HepG2 (cell line): Measurements from ENCODE around the gene ZNF514. TPM values are rescaled to one million over a fixed set of nuclear protein-coding genes. Genes with fewer than 3 reads are reported as not detected.

Source experiments
- DBP ChIP-seq: sonication (generic); formaldehyde crosslinking; IDR thresholded peaks from 2 replicates; pipeline ENCODE4 v1.4.0; 2020; ENCODE audit warnings: missing genetic modification reagents; ENCODE audit errors: not compliant biosample characterization
- HNRNPH1 ChIP-seq: fragments of 200-400 bp; formaldehyde crosslinking; optimal IDR thresholded peaks from 2 replicates; pipeline ENCODE3; 2017; ENCODE audit warnings: mild to moderate bottlenecking, low read depth, low read length
- MLXIP ChIP-seq: sonication (generic); formaldehyde crosslinking; IDR thresholded peaks from 2 replicates; pipeline ENCODE4 v1.9.0; 2021; ENCODE audit warnings: missing genetic modification reagents, borderline replicate concordance
- NFYB ChIP-seq: sonication (generic); formaldehyde crosslinking; IDR thresholded peaks from 2 replicates; pipeline ENCODE4 v1.4.0; 2020; ENCODE audit warnings: missing genetic modification reagents
- PBX3 ChIP-seq: sonication (generic); formaldehyde crosslinking; IDR thresholded peaks from 2 replicates; pipeline ENCODE4 v1.8.1; 2023; ENCODE audit warnings: missing genetic modification reagents, inconsistent platforms, borderline replicate concordance
- PHF20 ChIP-seq: sonication (generic); formaldehyde crosslinking; IDR thresholded peaks from 2 replicates; pipeline ENCODE4 v1.5.0; 2020; ENCODE audit warnings: mild to moderate bottlenecking, missing genetic modification reagents
- PRMT3 ChIP-seq: sonication (generic); formaldehyde crosslinking; IDR thresholded peaks from 2 replicates; pipeline ENCODE4 v1.8.1; 2022; ENCODE audit warnings: low read depth, mild to moderate bottlenecking, moderate library complexity, missing genetic modification reagents, borderline replicate concordance
- SP140L ChIP-seq: sonication (generic); formaldehyde crosslinking; IDR thresholded peaks from 2 replicates; pipeline ENCODE4 v1.4.0; 2020; ENCODE audit warnings: missing genetic modification reagents, borderline replicate concordance
- THAP8 ChIP-seq: sonication (generic); formaldehyde crosslinking; IDR thresholded peaks from 2 replicates; pipeline ENCODE4 v1.5.1; 2020; ENCODE audit warnings: missing genetic modification reagents, mild to moderate bottlenecking, borderline replicate concordance
- TRIM22 ChIP-seq: fragments of 450-650 bp; IDR thresholded peaks from 2 replicates; pipeline ENCODE4 v1.6.1; 2017
- ZBTB37 ChIP-seq: sonication (generic); formaldehyde crosslinking; IDR thresholded peaks from 2 replicates; pipeline ENCODE4 v1.4.0; 2020; ENCODE audit warnings: mild to moderate bottlenecking, missing genetic modification reagents
- ZBTB42 ChIP-seq: sonication (generic); formaldehyde crosslinking; IDR thresholded peaks from 2 replicates; pipeline ENCODE4 v1.5.0; 2020; ENCODE audit warnings: mild to moderate bottlenecking, missing genetic modification reagents
- ZFX ChIP-seq: sonication (generic); formaldehyde crosslinking; IDR thresholded peaks from 2 replicates; pipeline ENCODE4 v1.4.0; 2020; ENCODE audit warnings: mild to moderate bottlenecking, low read depth, missing genetic modification reagents, moderate library complexity
- ZNF121 ChIP-seq: sonication (generic); formaldehyde crosslinking; IDR thresholded peaks from 2 replicates; pipeline ENCODE4 v1.5.0; 2020; ENCODE audit warnings: mild to moderate bottlenecking, missing genetic modification reagents
- ZNF230 ChIP-seq: sonication (generic); formaldehyde crosslinking; IDR thresholded peaks from 2 replicates; pipeline ENCODE4 v1.4.0; 2020; ENCODE audit warnings: mild to moderate bottlenecking, missing genetic modification reagents
- ZNF543 ChIP-seq: sonication (generic); formaldehyde crosslinking; IDR thresholded peaks from 2 replicates; pipeline ENCODE4 v1.4.0; 2020; ENCODE audit warnings: mild to moderate bottlenecking, missing genetic modification reagents
- ZNF598 ChIP-seq: sonication (generic); formaldehyde crosslinking; IDR thresholded peaks from 2 replicates; pipeline ENCODE4 v1.5.1; 2020; ENCODE audit warnings: mild to moderate bottlenecking, missing genetic modification reagents, borderline replicate concordance
- ZNF644 ChIP-seq: IDR thresholded peaks from 2 replicates; pipeline ENCODE4 v1.6.1; 2016; ENCODE audit warnings: low read depth
- ZNF740 ChIP-seq: sonication (generic); formaldehyde crosslinking; IDR thresholded peaks from 2 replicates; pipeline ENCODE4 v1.4.0; 2020; ENCODE audit warnings: missing genetic modification reagents
- ZNF772 ChIP-seq: sonication (generic); formaldehyde crosslinking; IDR thresholded peaks from 2 replicates; pipeline ENCODE4 v1.5.0; 2020; ENCODE audit warnings: mild to moderate bottlenecking, missing genetic modification reagents
- polyA plus RNA-seq, 8 experiments: library from polyadenylated mRNA; depleted of rRNA in 3 of 8; stranded (reverse) in 7 of 8; unstranded in 1 of 8; fragments of >200 nt; fragmentation: Illumina TruSeq in 4 of 8; extraction: Trizol in 4 of 8; gene quantifications; 2 replicates each; pipeline versions ENCODE4 v1.2.1 to v1.2.3, GENCODE V29; 2011 to 2016; ENCODE audit warnings: low read depth in 4 of 8, missing spikeins in 1 of 8, mixed read lengths in 1 of 8; ENCODE audit not compliant: insufficient read depth in 1 of 8
- total RNA-seq, 5 experiments: library from RNA; depleted of rRNA; stranded (reverse); fragments of >200 nt; fragmentation: Illumina TruSeq; extraction: Trizol; gene quantifications; 2 replicates each; pipeline ENCODE4 v1.2.3, GENCODE V29; 2016; ENCODE audit warnings: low read depth in 1 of 5

Gene ZNF514
- total and polyA plus RNA-seq, 2 of the 13 experiments (the other 11 are each of a cell fraction or from before 2014, with no cell fraction given), result 15.2 to 18.7 TPM

GRCh38 chr2:95165371-95166064 lies 5.9 kb upstream of the ZNF514 start, which contains the start of gene ZNF2 (continued):
- 0 out of 2 replicates have a peak, but pooled peaks have one; percentile 8 for TF ChIP-seq PBX3 (CRISPR knock-in tag)
- no peak; the same call in none of the 2 replicates for TF ChIP-seq ZNF230 (CRISPR knock-in tag)
- TF ChIP-seq THAP8 (CRISPR knock-in tag), result no peak
- no peak for TF ChIP-seq TRIM22
- peak; percentile 67; the same call in 1 of the 2 replicates for TF ChIP-seq ZNF598 (CRISPR knock-in tag)
- TF ChIP-seq ZNF543 (CRISPR knock-in tag), result no peak; the same call in 1 of the 2 replicates
- no peak for TF ChIP-seq PRMT3 (CRISPR knock-in tag)
- TF ChIP-seq PHF20 (CRISPR knock-in tag), result peak; percentile 99
- TF ChIP-seq ZBTB42 (CRISPR knock-in tag), result no peak
- TF ChIP-seq ZNF121 (CRISPR knock-in tag), result peak; percentile 61; the same call in 1 of the 2 replicates
- no peak for TF ChIP-seq ZBTB37 (CRISPR knock-in tag)
- 0 out of 2 replicates have a peak, but pooled peaks have one; percentile 25 for TF ChIP-seq SP140L (CRISPR knock-in tag)
- peak; percentile 81 for TF ChIP-seq NFYB (CRISPR knock-in tag)
- no peak for TF ChIP-seq MLXIP (CRISPR knock-in tag)
- peak; percentile 57 for TF ChIP-seq DBP
- TF ChIP-seq ZNF740 (CRISPR knock-in tag), result 0 out of 2 replicates have a peak, but pooled peaks have one; percentile 17
- peak; percentile 78 for TF ChIP-seq ZNF644
- peak; percentile 89 for TF ChIP-seq ZFX
- TF ChIP-seq ZNF772 (CRISPR knock-in tag), result peak; percentile 95
- TF ChIP-seq HNRNPH1, result no peak
